K562 (cell line): ENCODE results near the gene ALK.

Source experiments
- BACH1 ChIP-seq: fragments of 200-800 bp; sonication (Bioruptor generic); IDR thresholded peaks from 2 replicates; pipeline ENCODE4 v1.6.1; 2016; ENCODE audit warnings: missing genetic modification characterization, missing compliant biosample characterization
- ESRRA ChIP-seq: fragments of 450-650 bp; IDR thresholded peaks from 2 replicates; pipeline ENCODE4 v1.6.1; 2014; ENCODE audit warnings: low read depth, mild to moderate bottlenecking, moderate library complexity, borderline replicate concordance
- HDAC3 ChIP-seq: fragments of 450-650 bp; IDR thresholded peaks from 2 replicates; pipeline ENCODE4 v1.6.1; 2018; ENCODE audit warnings: borderline replicate concordance, mild to moderate bottlenecking, moderate library complexity; ENCODE audit not compliant: partially characterized antibody
- HNRNPL ChIP-seq: fragments of 200-400 bp; formaldehyde crosslinking; IDR thresholded peaks from 2 replicates; pipeline ENCODE4 v1.6.1; 2017; ENCODE audit warnings: low read depth, mild to moderate bottlenecking, low read length
- NRF1 ChIP-seq, 2 experiments: fragments of 450-650 bp; IDR thresholded peaks in 1 of 2; conservative IDR thresholded peaks in 1 of 2; 2 replicates each; pipeline ENCODE4 v1.6.1; 2014; ENCODE audit warnings: mild to moderate bottlenecking in 2 of 2
- POLR2A ChIP-seq: fragments of 450-650 bp; conservative IDR thresholded peaks from 2 replicates; pipeline ENCODE4 v1.6.1; 2016
- POLR2AphosphoS5 ChIP-seq: IDR thresholded peaks from 2 replicates; pipeline ENCODE4 v1.6.1; 2011; ENCODE audit warnings: mild to moderate bottlenecking, low read depth, low read length, moderate library complexity; ENCODE audit not compliant: control insufficient read depth, insufficient read depth
- SMC3 ChIP-seq: conservative IDR thresholded peaks from 2 replicates; pipeline ENCODE4 v1.6.1; 2011; ENCODE audit warnings: low read depth, low read length, improper control_type of control experiment; ENCODE audit not compliant: insufficient read depth
- ZNF274 ChIP-seq: IDR thresholded peaks from 2 replicates; pipeline ENCODE4 v1.6.1; 2011; ENCODE audit warnings: low read depth, mild to moderate bottlenecking, low read length, moderate library complexity, borderline replicate concordance
- ZNF551 ChIP-seq: fragments of 250-450 bp; sonication (Bioruptor Pico); IDR thresholded peaks from 2 replicates; pipeline ENCODE4 v1.5.0; 2021; ENCODE audit warnings: mild to moderate bottlenecking, moderate library complexity
- TF ChIP-seq, protein P1 (sequence below): IDR thresholded peaks from 2 replicates; pipeline ENCODE4 v1.6.1; 2014; ENCODE audit warnings: antibody characterized with exemption
- TF ChIP-seq, protein P2 (sequence below): sonication (generic); formaldehyde crosslinking; IDR thresholded peaks from 2 replicates; pipeline ENCODE4 v1.5.0; 2020; ENCODE audit warnings: missing genetic modification reagents
- TF ChIP-seq, protein P3 (sequence below), 3 experiments: IDR thresholded peaks in 2 of 3; conservative IDR thresholded peaks in 1 of 3; 2 replicates each; pipeline ENCODE4 v1.5.1; 2011 to 2012; ENCODE audit warnings: low read length in 3 of 3, mild to moderate bottlenecking in 3 of 3, control low read depth in 2 of 3, improper control_type of control experiment in 1 of 3, inconsistent platforms in 1 of 3, low read depth in 1 of 3, mixed read lengths in 1 of 3, moderate library complexity in 1 of 3; ENCODE audit not compliant: insufficient read depth in 2 of 3

DNA sequence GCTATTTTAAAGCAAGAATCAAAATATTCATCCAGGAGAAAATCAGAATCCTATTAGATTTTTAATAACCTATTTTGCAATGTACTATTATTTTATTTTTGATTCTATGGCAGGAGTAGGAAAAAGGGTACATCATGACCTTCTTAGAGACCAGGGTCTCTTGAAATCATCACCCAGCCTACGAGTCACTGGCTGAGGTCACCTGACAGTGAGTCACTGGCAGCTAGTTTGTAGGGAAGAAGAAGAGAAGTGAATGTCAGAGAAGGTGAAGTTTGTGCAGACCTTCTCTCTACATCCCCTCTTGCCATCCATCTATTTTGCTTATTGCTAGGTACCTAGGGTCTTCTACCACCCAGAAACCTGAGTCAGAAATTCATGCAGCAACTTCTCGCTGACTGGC lies 144.2 kb downstream of the ALK start:
- no peak for TF ChIP-seq POLR2A
- TF ChIP-seq POLR2AphosphoS5 = no peak
- TF ChIP-seq, protein P1, sequence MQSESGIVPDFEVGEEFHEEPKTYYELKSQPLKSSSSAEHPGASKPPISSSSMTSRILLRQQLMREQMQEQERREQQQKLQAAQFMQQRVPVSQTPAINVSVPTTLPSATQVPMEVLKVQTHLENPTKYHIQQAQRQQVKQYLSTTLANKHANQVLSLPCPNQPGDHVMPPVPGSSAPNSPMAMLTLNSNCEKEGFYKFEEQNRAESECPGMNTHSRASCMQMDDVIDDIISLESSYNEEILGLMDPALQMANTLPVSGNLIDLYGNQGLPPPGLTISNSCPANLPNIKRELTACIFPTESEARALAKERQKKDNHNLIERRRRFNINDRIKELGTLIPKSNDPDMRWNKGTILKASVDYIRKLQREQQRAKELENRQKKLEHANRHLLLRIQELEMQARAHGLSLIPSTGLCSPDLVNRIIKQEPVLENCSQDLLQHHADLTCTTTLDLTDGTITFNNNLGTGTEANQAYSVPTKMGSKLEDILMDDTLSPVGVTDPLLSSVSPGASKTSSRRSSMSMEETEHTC = no peak
- TF ChIP-seq BACH1 = no peak
- no peak for TF ChIP-seq HDAC3
- TF ChIP-seq ZNF551 (CRISPR knock-in tag) = no peak
- TF ChIP-seq HNRNPL = no peak
- no peak for TF ChIP-seq ZNF274
- TF ChIP-seq, protein P2, sequence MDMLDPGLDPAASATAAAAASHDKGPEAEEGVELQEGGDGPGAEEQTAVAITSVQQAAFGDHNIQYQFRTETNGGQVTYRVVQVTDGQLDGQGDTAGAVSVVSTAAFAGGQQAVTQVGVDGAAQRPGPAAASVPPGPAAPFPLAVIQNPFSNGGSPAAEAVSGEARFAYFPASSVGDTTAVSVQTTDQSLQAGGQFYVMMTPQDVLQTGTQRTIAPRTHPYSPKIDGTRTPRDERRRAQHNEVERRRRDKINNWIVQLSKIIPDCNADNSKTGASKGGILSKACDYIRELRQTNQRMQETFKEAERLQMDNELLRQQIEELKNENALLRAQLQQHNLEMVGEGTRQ (CRISPR knock-in tag) = no peak
- TF ChIP-seq ESRRA = no peak
- TF ChIP-seq NRF1 (conservative IDR thresholded peaks at IDR 0.05 in 1 of 2, IDR thresholded peaks at IDR 0.05 in 1 of 2) = no peak
- TF ChIP-seq SMC3 = no peak
- TF ChIP-seq, protein P3, sequence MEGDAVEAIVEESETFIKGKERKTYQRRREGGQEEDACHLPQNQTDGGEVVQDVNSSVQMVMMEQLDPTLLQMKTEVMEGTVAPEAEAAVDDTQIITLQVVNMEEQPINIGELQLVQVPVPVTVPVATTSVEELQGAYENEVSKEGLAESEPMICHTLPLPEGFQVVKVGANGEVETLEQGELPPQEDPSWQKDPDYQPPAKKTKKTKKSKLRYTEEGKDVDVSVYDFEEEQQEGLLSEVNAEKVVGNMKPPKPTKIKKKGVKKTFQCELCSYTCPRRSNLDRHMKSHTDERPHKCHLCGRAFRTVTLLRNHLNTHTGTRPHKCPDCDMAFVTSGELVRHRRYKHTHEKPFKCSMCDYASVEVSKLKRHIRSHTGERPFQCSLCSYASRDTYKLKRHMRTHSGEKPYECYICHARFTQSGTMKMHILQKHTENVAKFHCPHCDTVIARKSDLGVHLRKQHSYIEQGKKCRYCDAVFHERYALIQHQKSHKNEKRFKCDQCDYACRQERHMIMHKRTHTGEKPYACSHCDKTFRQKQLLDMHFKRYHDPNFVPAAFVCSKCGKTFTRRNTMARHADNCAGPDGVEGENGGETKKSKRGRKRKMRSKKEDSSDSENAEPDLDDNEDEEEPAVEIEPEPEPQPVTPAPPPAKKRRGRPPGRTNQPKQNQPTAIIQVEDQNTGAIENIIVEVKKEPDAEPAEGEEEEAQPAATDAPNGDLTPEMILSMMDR (IDR thresholded peaks at IDR 0.05 in 2 of 3, conservative IDR thresholded peaks at IDR 0.05 in 1 of 3; ENCODE audit: insufficient read depth in 2 of 3, low read depth in 1 of 3, low read length in 3 of 3) = no peak
